Endothelial cell of umbilical vein (primary cell): Measurements from ENCODE around the gene ABCC4. TPM values are rescaled to one million over a fixed set of nuclear protein-coding genes. Genes with fewer than 3 reads are reported as not detected.

ENCODE experiments used
- BruUV-seq: library from RNA; stranded (reverse); fragments of 400-500 nt; replicated peaks from 2 replicates; lab custom pipeline; 2021; lab: Mats Ljungman, UMichigan
- CTCF ChIA-PET: fragments of 300-600, 350-600 bp; sonication (Branson Sonifier 250); formaldehyde crosslinking; loops from one replicate; lab custom pipeline; 2021; ENCODE audit warnings: antibody characterized with exemption, inconsistent platforms; lab: Charles Lee
- POLR2A ChIA-PET: fragments of 300-600, 350-600 bp; sonication (Branson Sonifier 250); formaldehyde crosslinking; loops from one replicate; lab custom pipeline; 2021; ENCODE audit warnings: antibody characterized with exemption, inconsistent platforms; lab: Charles Lee
- DNase-seq: peaks from one replicate; pipeline ENCODE4 v3.0.0-alpha.2; 2011; ENCODE audit warnings: low read depth, low spot score
- FAIRE-seq: peaks from 2 replicates; lab custom pipeline; 2011; peaks lifted over from hg19 to GRCh38; lab: Jason Lieb, UNC
- H2AFZ ChIP-seq: 2 replicates; pipeline ENCODE4 v1.6.0; 2012; ENCODE audit warnings: low read depth, low read length, control low read depth, inconsistent platforms
- H3K27ac ChIP-seq: 2 replicates; pipeline ENCODE4 v1.5.1; 2011; ENCODE audit warnings: low read depth, mild to moderate bottlenecking, control low read depth, low read length, moderate library complexity; ENCODE audit not compliant: insufficient read depth
- H3K27me3 ChIP-seq, 2 experiments: 2 replicates each; pipeline versions ENCODE4 v1.6.0 to v1.6.1; 2011; ENCODE audit warnings: low read length in 2 of 2, mixed read lengths in 1 of 2; ENCODE audit not compliant: control insufficient read depth in 2 of 2, insufficient read depth in 2 of 2
- H3K36me3 ChIP-seq, 2 experiments: 2 replicates in 1 of 2; 3 replicates in 1 of 2; pipeline ENCODE4 v1.5.1; 2011; ENCODE audit warnings: low read length in 2 of 2, mild to moderate bottlenecking in 1 of 2, moderate library complexity in 1 of 2; ENCODE audit not compliant: control insufficient read depth in 2 of 2, insufficient read depth in 2 of 2; ENCODE audit errors: extremely low read depth in 1 of 2
- H3K4me1 ChIP-seq: 3 replicates; pipeline ENCODE4 v1.5.1; 2011; ENCODE audit warnings: mild to moderate bottlenecking, low read length; ENCODE audit not compliant: control insufficient read depth, insufficient read depth; ENCODE audit errors: extremely low read depth
- H3K4me2 ChIP-seq: 2 replicates; pipeline ENCODE4 v1.6.1; 2011; ENCODE audit warnings: low read length, control low read depth, mixed read lengths; ENCODE audit not compliant: insufficient read depth
- H3K4me3 ChIP-seq, 3 experiments: fragments of 200-600 bp in 1 of 3; sonication (generic), shearing (Covaris generic) in 1 of 3; replicated peaks in 1 of 3; 2 replicates each; pipeline ENCODE4 v1.5.1; 2011 to 2016; ENCODE audit warnings: control low read depth in 3 of 3, low read length in 3 of 3, mild to moderate bottlenecking in 2 of 3, inconsistent platforms in 1 of 3, low read depth in 1 of 3, moderate library complexity in 1 of 3; ENCODE audit not compliant: insufficient read depth in 1 of 3
- H3K79me2 ChIP-seq: 2 replicates; pipeline ENCODE4 v1.6.0; 2012; ENCODE audit warnings: low read length, inconsistent platforms; ENCODE audit not compliant: control insufficient read depth, insufficient read depth
- H3K9ac ChIP-seq: replicated peaks from 2 replicates; pipeline ENCODE3; 2011; ENCODE audit warnings: low read length, control low read depth; ENCODE audit not compliant: insufficient read depth; ENCODE audit errors: extremely low read depth
- H3K9me1 ChIP-seq: replicated peaks from 3 replicates; pipeline ENCODE4 v1.6.0; 2011; ENCODE audit warnings: mild to moderate bottlenecking, low read length; ENCODE audit not compliant: control insufficient read depth, insufficient read depth; ENCODE audit errors: extremely low read depth
- H3K9me3 ChIP-seq: replicated peaks from 2 replicates; pipeline ENCODE4 v1.5.1; 2012; ENCODE audit warnings: low read length, inconsistent platforms; ENCODE audit not compliant: control insufficient read depth, insufficient read depth
- H4K20me1 ChIP-seq: replicated peaks from 2 replicates; pipeline ENCODE3; 2011; ENCODE audit warnings: mild to moderate bottlenecking, low read length; ENCODE audit not compliant: control insufficient read depth, insufficient read depth; ENCODE audit errors: extremely low read depth
- EZH2 ChIP-seq: IDR thresholded peaks from 2 replicates; pipeline ENCODE4 v1.6.1; 2012; ENCODE audit warnings: borderline replicate concordance, low read depth, mild to moderate bottlenecking, moderate library complexity, low read length, inconsistent platforms; ENCODE audit not compliant: severe bottlenecking
- FOS ChIP-seq: IDR thresholded peaks from 2 replicates; pipeline ENCODE4 v1.6.1; 2011; ENCODE audit warnings: mild to moderate bottlenecking, low read length, moderate library complexity, borderline replicate concordance; ENCODE audit not compliant: insufficient read depth
- GATA2 ChIP-seq: IDR thresholded peaks from 2 replicates; pipeline ENCODE4 v1.7.0; 2011; ENCODE audit warnings: low read depth, mild to moderate bottlenecking, moderate library complexity, mixed read lengths, low read length; ENCODE audit not compliant: insufficient read length, insufficient read depth
- POLR2A ChIP-seq: IDR thresholded peaks from 2 replicates; pipeline ENCODE4 v1.6.1; 2012; ENCODE audit warnings: low read depth, mild to moderate bottlenecking, control low read depth, low read length
- POLR2AphosphoS5 ChIP-seq: IDR thresholded peaks from 2 replicates; pipeline ENCODE4 v1.6.1; 2012; ENCODE audit warnings: low read depth, mild to moderate bottlenecking, control low read depth, low read length, moderate library complexity; ENCODE audit not compliant: insufficient read depth
- dilution Hi-C: fragments of 300-500 bp; cut with MboI; formaldehyde crosslinking; loops from one replicate; pipeline ENCODE4 v1.15.0; 2019; ENCODE audit warnings: low sequenced_read_pairs; ENCODE audit not compliant: extremely low pct_ligation_motif_present
- intact Hi-C: fragments of 100-400 bp; cut with micrococcal nuclease; formaldehyde crosslinking; loops from one replicate; pipeline ENCODE4 v1.10.0; 2022
- polyA plus RNA-seq, 4 experiments: library from polyadenylated mRNA; depleted of rRNA in 3 of 4; stranded (reverse) in 3 of 4; unstranded in 1 of 4; fragments of >200 nt; gene quantifications; 2 replicates each; pipeline versions ENCODE4 v1.2.1 to v1.2.3, GENCODE V29; 2011 to 2012; ENCODE audit warnings: missing spikeins in 1 of 4
- total RNA-seq: library from RNA; stranded (reverse); gene quantifications from 2 replicates; pipeline ENCODE4 v1.2.3, GENCODE V29; 2021
- TF ChIP-seq, protein P1 (sequence below): IDR thresholded peaks from 2 replicates; pipeline ENCODE4 v1.6.1; 2011; ENCODE audit not compliant: insufficient read depth, insufficient read length

The ABCC4 gene
- total and polyA plus RNA-seq, 2 donors (not counting 3 experiments of a cell fraction or from before 2014, with no cell fraction given), result 9.2 to 15.9 TPM

DNA sequence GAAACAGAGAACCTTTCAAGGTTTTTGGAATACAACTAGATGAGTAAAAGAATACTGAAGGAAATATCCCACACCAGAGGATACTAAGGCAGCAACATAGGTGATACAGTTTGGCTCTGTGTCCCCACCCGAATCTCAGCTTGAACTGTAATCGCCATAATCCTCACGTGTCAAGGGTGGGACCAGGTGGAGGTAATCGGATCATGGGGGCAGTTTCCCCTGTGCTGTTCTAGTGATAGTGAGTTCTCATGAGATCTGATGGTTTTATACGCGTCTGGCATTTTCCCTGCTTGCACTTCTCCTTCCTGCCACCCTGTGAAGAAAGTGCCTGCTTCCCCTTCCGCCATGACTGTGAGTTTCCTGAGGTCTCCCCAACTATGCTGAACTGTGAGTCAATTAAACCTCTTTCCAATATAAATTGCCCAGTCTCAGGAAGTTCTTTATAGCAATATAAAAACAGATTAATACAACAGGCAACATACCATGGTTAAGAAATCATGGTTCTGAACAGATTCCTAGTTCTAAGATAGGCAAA, 97.0 kb downstream of the ABCC4 start:
- Histone ChIP-seq H3K27ac (peak overlapping the region; percentile 53), H3K9me3 (no peaks in the 10 kb centered on the region), H3K9ac (peak overlapping the region; percentile 13), H2AFZ (no peak overlapping the region), H3K4me2 (peak overlapping the region; percentile 50), H3K9me1 (no peaks in the 10 kb centered on the region), H3K27me3 (no peaks in the 10 kb centered on the region), H4K20me1 (no peaks in the 10 kb centered on the region), H3K79me2 (no peaks in the 10 kb centered on the region), H3K36me3 (peaks cover 0 to 2% of the 10 kb centered on the region in 2 experiments), H3K4me3 (no peak overlapping the region), H3K4me1 (peaks cover 23% of the 10 kb centered on the region)
- no TSS peak for BruUV-seq
- dilution Hi-C loops (no loop called here), intact Hi-C loops (loop anchor here (2.0 to 5.0 kb wide), 2 partner anchors 48 to 67 kb away; no protein-coding TSS in a partner anchor)
- FAIRE-seq (peak; percentile 79), DNase-seq (peak; percentile 64)
- CTCF ChIA-PET, result interaction anchor here (0.9 to 3.2 kb wide), 3 partner anchors 13 to 200 kb away, joined by 3 to 16 read pairs (median 4); no protein-coding TSS in a partner anchor
- TF ChIP-seq EZH2, result no peak
- peak; percentile 61 for TF ChIP-seq POLR2AphosphoS5
- TF ChIP-seq FOS, result peak; percentile 18
- TF ChIP-seq, protein P1, sequence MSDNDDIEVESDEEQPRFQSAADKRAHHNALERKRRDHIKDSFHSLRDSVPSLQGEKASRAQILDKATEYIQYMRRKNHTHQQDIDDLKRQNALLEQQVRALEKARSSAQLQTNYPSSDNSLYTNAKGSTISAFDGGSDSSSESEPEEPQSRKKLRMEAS, result no peak
- no peak for TF ChIP-seq POLR2A
- no peak for TF ChIP-seq GATA2
- POLR2A ChIA-PET, result no interaction called here
